GM21367 (cell line): ENCODE results near the gene DNAJC13.
A peak's percentile ranks its signal among the peaks of the same experiment; 100 is the strongest.
"Not testable (repeated sequence)": the region's sequence is repeated elsewhere in the genome, so short reads cannot be mapped to it uniquely, and the experiment has no call there.

Source experiments
- ATAC-seq: cut with Tn5 transposase; IDR thresholded peaks from one replicate; pipeline ENCODE4 v1.9.1; 2021; ENCODE audit not compliant: unreplicated experiment

The DNAJC13 gene

GRCh38 chr3:132542577-132542976 lies 125.3 kb downstream of the DNAJC13 start:
- ATAC-seq = no peak

GRCh38 chr3:132543011-132543739 lies 125.9 kb downstream of the DNAJC13 start:
- ATAC-seq = no peak

GRCh38 chr3:132544130-132544529 lies 126.8 kb downstream of the DNAJC13 start:
- ATAC-seq = no peak

- no peak for ATAC-seq
Measured at GRCh38 chr3:132545471-132545870, 128.2 kb downstream of the DNAJC13 start.

GRCh38 chr3:132549169-132549568 lies 131.9 kb downstream of the DNAJC13 start:
- ATAC-seq = no peak

GRCh38 chr3:132549890-132550578 lies 132.7 kb downstream of the DNAJC13 start:
- ATAC-seq = peak; percentile 84

- no peak for ATAC-seq
Measured at GRCh38 chr3:132550579-132551305, 133.4 kb downstream of the DNAJC13 start.

- no peak for ATAC-seq
Measured at GRCh38 chr3:132553826-132554225, 136.5 kb downstream of the DNAJC13 start.

- no peak for ATAC-seq
Measured at GRCh38 chr3:132554437-132554836, 137.1 kb downstream of the DNAJC13 start.

- ATAC-seq = no peak
Measured at GRCh38 chr3:132555306-132556035, 138.2 kb downstream of the DNAJC13 start.

- not testable (repeated sequence) for ATAC-seq
Measured at GRCh38 chr3:132556036-132556386, 138.7 kb downstream of the DNAJC13 start.

- ATAC-seq = no peak
Measured at GRCh38 chr3:132556508-132557159, 139.3 kb downstream of the DNAJC13 start.

- ATAC-seq = no peak
Measured at GRCh38 chr3:132561003-132561402, 143.7 kb downstream of the DNAJC13 start.

GRCh38 chr3:132563420-132564069 lies 146.2 kb downstream of the DNAJC13 start:
- ATAC-seq = no peak

GRCh38 chr3:132564070-132564465 lies 146.8 kb downstream of the DNAJC13 start:
- no peak for ATAC-seq

GRCh38 chr3:132568422-132568821 lies 151.1 kb downstream of the DNAJC13 start:
- ATAC-seq = no peak

- ATAC-seq = no peak
Measured at GRCh38 chr3:132569153-132569552, 151.9 kb downstream of the DNAJC13 start.

- no peak for ATAC-seq
Measured at GRCh38 chr3:132569580-132569979, 152.3 kb downstream of the DNAJC13 start.

GRCh38 chr3:132570016-132570415 lies 152.7 kb downstream of the DNAJC13 start:
- no peak for ATAC-seq

GRCh38 chr3:132573797-132574211 lies 156.5 kb downstream of the DNAJC13 start:
- ATAC-seq = no peak
